GM23248 (cell line): ENCODE data around the gene ZNF574. TPM values are rescaled to one million over a fixed set of nuclear protein-coding genes. Genes with fewer than 3 reads are reported as not detected.

Experiments used
- DNase-seq: peaks from one replicate; pipeline ENCODE4 v3.0.0-alpha.2; 2015
- H2AFZ ChIP-seq: fragments of 200-600 bp; sonication (generic); 2 replicates; pipeline ENCODE4 v1.6.1; 2016; ENCODE audit warnings: antibody characterized with exemption
- H3F3A ChIP-seq: fragments of 200-600 bp; sonication (generic); 2 replicates; pipeline ENCODE4 v1.6.1; 2016; ENCODE audit warnings: mild to moderate bottlenecking, antibody characterized with exemption, mixed run types; ENCODE audit not compliant: insufficient read depth
- H3K27ac ChIP-seq: fragments of 200-600 bp; sonication (generic); 2 replicates; pipeline ENCODE4 v1.5.1; 2016; ENCODE audit warnings: mild to moderate bottlenecking
- H3K27me3 ChIP-seq: fragments of 200-600 bp; sonication (generic); replicated peaks from 2 replicates; pipeline ENCODE4 v1.6.1; 2016; ENCODE audit warnings: mild to moderate bottlenecking; ENCODE audit not compliant: insufficient read depth
- H3K36me3 ChIP-seq: fragments of 200-600 bp; sonication (generic); 2 replicates; pipeline ENCODE4 v1.6.1; 2016; ENCODE audit warnings: low read depth, mild to moderate bottlenecking
- H3K4me1 ChIP-seq: fragments of 200-600 bp; sonication (generic); 2 replicates; pipeline ENCODE4 v1.6.1; 2016; ENCODE audit warnings: mild to moderate bottlenecking; ENCODE audit not compliant: insufficient read depth
- H3K4me2 ChIP-seq: fragments of 200-600 bp; sonication (generic); one replicate; pipeline ENCODE4 v1.6.1; 2016; ENCODE audit warnings: mild to moderate bottlenecking; ENCODE audit not compliant: unreplicated experiment
- H3K4me3 ChIP-seq: fragments of 200-600 bp; sonication (generic); 2 replicates; pipeline ENCODE4 v1.5.1; 2016; ENCODE audit warnings: mild to moderate bottlenecking
- H3K79me2 ChIP-seq: fragments of 200-600 bp; sonication (generic); 2 replicates; pipeline ENCODE4 v1.6.1; 2016; ENCODE audit warnings: mild to moderate bottlenecking; ENCODE audit not compliant: insufficient read depth
- H3K9ac ChIP-seq: fragments of 200-600 bp; sonication (generic); 2 replicates; pipeline ENCODE4 v1.6.1; 2016; ENCODE audit warnings: mild to moderate bottlenecking
- H3K9me2 ChIP-seq: fragments of 200-600 bp; sonication (generic); 2 replicates; pipeline ENCODE4 v1.6.1; 2016; ENCODE audit warnings: mixed run types, mild to moderate bottlenecking, moderate library complexity; ENCODE audit not compliant: insufficient read depth
- H3K9me3 ChIP-seq: fragments of 200-600 bp; sonication (generic); one replicate; pipeline ENCODE4 v1.6.1; 2017; ENCODE audit warnings: low read depth
- H4K20me1 ChIP-seq: fragments of 200-600 bp; sonication (generic); 2 replicates; pipeline ENCODE4 v1.6.0; 2016; ENCODE audit not compliant: insufficient read depth
- EZH2 ChIP-seq: fragments of 200-600 bp; sonication (generic); IDR thresholded peaks from 2 replicates; pipeline ENCODE4 v1.6.1; 2018; ENCODE audit warnings: antibody characterized with exemption, mild to moderate bottlenecking; ENCODE audit not compliant: insufficient read depth, poor library complexity, severe bottlenecking
- EZH2phosphoT487 ChIP-seq: fragments of 200-600 bp; sonication (generic); IDR thresholded peaks from 2 replicates; pipeline ENCODE4 v1.6.1; 2018; ENCODE audit warnings: antibody characterized with exemption, moderate library complexity, mild to moderate bottlenecking, low read depth; ENCODE audit not compliant: insufficient read depth
- WGBS, 2 experiments: methylation state at CpG; one replicate each; pipeline ENCODE4 v1.1.6; 2015 to 2017; ENCODE audit warnings: low lambda C conversion rate in 2 of 2, low coverage in 1 of 2; ENCODE audit errors: missing lambda C conversion rate in 2 of 2; 5-methylcytosine and 5-hydroxymethylcytosine counted together
- in situ Hi-C: fragments of 300-500 bp; cut with MboI; formaldehyde crosslinking; loops from 2 replicates; pipeline ENCODE4 v1.15.0; 2020
- polyA plus RNA-seq: library from polyadenylated mRNA; unstranded; fragments of >200 nt; fragmentation: Nextera tagmentation; extraction: Ambion mirVana; gene quantifications from 2 replicates; pipeline ENCODE4 v1.2.1, GENCODE V29; 2016
- total RNA-seq: library from RNA; depleted of rRNA; stranded (reverse); fragments of >200 nt; shearing (Covaris generic); gene quantifications from 2 replicates; pipeline ENCODE4 v1.2.3, GENCODE V29; 2014

ZNF574 gene
- total and polyA plus RNA-seq, 2 experiments from 2014 or later = 14.8 to 19.5 TPM

GRCh38 chr19:42117076-42117475 is 41.1 kb downstream of the ZNF574 start:
- Histone ChIP-seq H3K27me3 (no peaks in the 10 kb centered on the region), H3K4me2 (no peak overlapping the region), H3K4me1 (peaks cover 41% of the 10 kb centered on the region), H3K4me3 (no peak overlapping the region), H3F3A (peaks cover 37% of the 10 kb centered on the region), H3K27ac (no peak overlapping the region), H3K9me2 (no peaks in the 10 kb centered on the region), H3K36me3 (no peaks in the 10 kb centered on the region), H3K9me3 (no peaks in the 10 kb centered on the region), H3K9ac (no peak overlapping the region), H3K79me2 (no peaks in the 10 kb centered on the region), H4K20me1 (no peaks in the 10 kb centered on the region), H2AFZ (no peak overlapping the region)
- in situ Hi-C loops = no loop called here
- TF ChIP-seq EZH2 = no peak
- no peak for TF ChIP-seq EZH2phosphoT487
- no peak for DNase-seq
- WGBS, 2 experiments = 96 to 100% methylated on average over 4 to 6 of the region's 6 CpGs

- Histone ChIP-seq H4K20me1 (no peaks in the 10 kb centered on the region), H3K9me2 (no peaks in the 10 kb centered on the region), H2AFZ (no peak overlapping the region), H3K4me1 (peaks cover 19% of the 10 kb centered on the region), H3K27me3 (no peaks in the 10 kb centered on the region), H3K79me2 (no peaks in the 10 kb centered on the region), H3K27ac (no peak overlapping the region), H3K9ac (no peak overlapping the region), H3K36me3 (no peaks in the 10 kb centered on the region), H3F3A (0 out of 2 replicates have a peak, but pooled peaks cover 5% of the 10 kb centered on the region), H3K4me2 (no peak overlapping the region), H3K4me3 (no peak overlapping the region), H3K9me3 (no peaks in the 10 kb centered on the region)
- TF ChIP-seq EZH2phosphoT487 (no peak), EZH2 (no peak)
- 98 to 100% methylated on average over 10 of the region's 10 CpGs for WGBS, 2 experiments
- DNase-seq = no peak
- in situ Hi-C loops = no loop called here
These were observed 44.5 kb downstream of the ZNF574 start for GRCh38 chr19:42120276-42120980.

- WGBS, 2 experiments = 65 to 67% methylated on average over 5 of the region's 5 CpGs
- peak overlapping the region; percentile 18; the same call in 1 of the 2 replicates for H3K9ac ChIP-seq
- H3F3A ChIP-seq = no peaks in the 10 kb centered on the region
- in situ Hi-C loops = no loop called here
- TF ChIP-seq EZH2phosphoT487 (no peak), EZH2 (no peak)
- no peak overlapping the region for H3K4me3 ChIP-seq
- DNase-seq = no peak
- H3K4me1 ChIP-seq = peaks cover 19% of the 10 kb centered on the region
- no peaks in the 10 kb centered on the region for H3K9me2 ChIP-seq
- H2AFZ ChIP-seq = peak overlapping the region; percentile 45; the same call in 1 of the 2 replicates
- H3K4me2 ChIP-seq = peak overlapping the region; percentile 70
- H4K20me1 ChIP-seq = no peaks in the 10 kb centered on the region
- H3K79me2 ChIP-seq = no peaks in the 10 kb centered on the region
- H3K36me3 ChIP-seq = no peaks in the 10 kb centered on the region
- no peaks in the 10 kb centered on the region for H3K9me3 ChIP-seq
- no peaks in the 10 kb centered on the region for H3K27me3 ChIP-seq
- peak overlapping the region; percentile 22; the same call in 1 of the 2 replicates for H3K27ac ChIP-seq
These were observed 45.2 kb downstream of the ZNF574 start for GRCh38 chr19:42121036-42121621.

- Histone ChIP-seq H3K4me3 (no peak overlapping the region), H3K27ac (peak overlapping the region; percentile 22; the same call in 1 of the 2 replicates)
These were observed 45.7 kb downstream of the ZNF574 start for GRCh38 chr19:42121656-42122069.

More at GRCh38 chr19:42121656-42122069, 45.7 kb downstream of the ZNF574 start:
- TF ChIP-seq EZH2 = no peak
- no peak for TF ChIP-seq EZH2phosphoT487
- peak overlapping the region; percentile 45; the same call in 1 of the 2 replicates for H2AFZ ChIP-seq
- H3K4me1 ChIP-seq = peaks cover 19% of the 10 kb centered on the region
- DNase-seq = peak; percentile 85
- peak overlapping the region; percentile 18; the same call in 1 of the 2 replicates for H3K9ac ChIP-seq
- 2 to 5% methylated on average over 5 to 8 of the region's 8 CpGs for WGBS, 2 experiments
- in situ Hi-C loops = no loop called here
- no peaks in the 10 kb centered on the region for H4K20me1 ChIP-seq
- no peaks in the 10 kb centered on the region for H3F3A ChIP-seq
- peak overlapping the region; percentile 70 for H3K4me2 ChIP-seq
- H3K27me3 ChIP-seq = no peaks in the 10 kb centered on the region
- H3K9me2 ChIP-seq = no peaks in the 10 kb centered on the region
- no peaks in the 10 kb centered on the region for H3K9me3 ChIP-seq
- no peaks in the 10 kb centered on the region for H3K36me3 ChIP-seq
- no peaks in the 10 kb centered on the region for H3K79me2 ChIP-seq
